GM12878 (cell line): ENCODE results near the gene CFAP141.

ENCODE experiments used
- CTCF ChIP-seq, 3 experiments: IDR thresholded peaks in 2 of 3; conservative IDR thresholded peaks in 1 of 3; 2 replicates each; pipeline ENCODE4 v1.5.1; 2011; ENCODE audit warnings: low read depth in 3 of 3, low read length in 3 of 3, mild to moderate bottlenecking in 3 of 3, control low read depth in 2 of 3, moderate library complexity in 2 of 3, inconsistent platforms in 1 of 3, mixed read lengths in 1 of 3; ENCODE audit not compliant: control insufficient read depth in 2 of 3, insufficient read depth in 1 of 3; ENCODE audit errors: extremely low read depth in 1 of 3
- ESRRA ChIP-seq: IDR thresholded peaks from 2 replicates; pipeline ENCODE4 v1.6.1; 2012; ENCODE audit warnings: mild to moderate bottlenecking, low read length, improper control_type of control experiment
- EZH2 ChIP-seq: IDR thresholded peaks from 2 replicates; pipeline ENCODE4 v1.6.1; 2012; ENCODE audit warnings: low read depth, mild to moderate bottlenecking, control low read depth, inconsistent platforms, low read length, borderline replicate concordance; ENCODE audit not compliant: control insufficient read depth
- JUNB ChIP-seq: IDR thresholded peaks from 2 replicates; pipeline ENCODE4 v1.6.1; 2016; ENCODE audit warnings: antibody characterized with exemption, mild to moderate bottlenecking
- POLR2AphosphoS5 ChIP-seq: IDR thresholded peaks from 2 replicates; pipeline ENCODE4 v1.6.1; 2011; ENCODE audit warnings: mild to moderate bottlenecking, low read length, inconsistent platforms
- SMC3 ChIP-seq: IDR thresholded peaks from 2 replicates; pipeline ENCODE4 v1.6.1; 2011; ENCODE audit warnings: low read length, improper control_type of control experiment, borderline replicate concordance
- ZNF274 ChIP-seq: IDR thresholded peaks from one replicate; pipeline ENCODE4 v1.8.0; 2011; ENCODE audit not compliant: insufficient read length, insufficient read depth

- no peak for TF ChIP-seq ESRRA
- no peak for TF ChIP-seq JUNB
- TF ChIP-seq ZNF274: no peak
- TF ChIP-seq EZH2: no peak
- no peak for TF ChIP-seq POLR2AphosphoS5
- no peak for TF ChIP-seq CTCF (IDR thresholded peaks at IDR 0.05 in 2 of 3, conservative IDR thresholded peaks at IDR 0.05 in 1 of 3; ENCODE audit: control insufficient read depth in 2 of 3, extremely low read depth in 1 of 3, insufficient read depth in 1 of 3, low read depth in 3 of 3, low read length in 3 of 3)
- no peak for TF ChIP-seq SMC3
Observed at GRCh38 chr1:154171880-154172279, 34.3 kb downstream of the CFAP141 start.
